Stimulated activated CD4-positive, alpha-beta T cell treated with anti-CD3 and anti-CD28 coated beads, Interleukin-2, amount 100 ng/mL, for 4 hours (primary cell): ENCODE results near the gene TMCC2.
A peak's percentile ranks its signal among the peaks of the same experiment; 100 is the strongest.
"Not testable (repeated sequence)": the region's sequence is repeated elsewhere in the genome, so short reads cannot be mapped to it uniquely, and the experiment has no call there.

Experiments
- DNase-seq: peaks from one replicate; pipeline ENCODE4 v3.0.0-alpha.2; 2020; ENCODE audit warnings: low read depth

The TMCC2 gene

DNA sequence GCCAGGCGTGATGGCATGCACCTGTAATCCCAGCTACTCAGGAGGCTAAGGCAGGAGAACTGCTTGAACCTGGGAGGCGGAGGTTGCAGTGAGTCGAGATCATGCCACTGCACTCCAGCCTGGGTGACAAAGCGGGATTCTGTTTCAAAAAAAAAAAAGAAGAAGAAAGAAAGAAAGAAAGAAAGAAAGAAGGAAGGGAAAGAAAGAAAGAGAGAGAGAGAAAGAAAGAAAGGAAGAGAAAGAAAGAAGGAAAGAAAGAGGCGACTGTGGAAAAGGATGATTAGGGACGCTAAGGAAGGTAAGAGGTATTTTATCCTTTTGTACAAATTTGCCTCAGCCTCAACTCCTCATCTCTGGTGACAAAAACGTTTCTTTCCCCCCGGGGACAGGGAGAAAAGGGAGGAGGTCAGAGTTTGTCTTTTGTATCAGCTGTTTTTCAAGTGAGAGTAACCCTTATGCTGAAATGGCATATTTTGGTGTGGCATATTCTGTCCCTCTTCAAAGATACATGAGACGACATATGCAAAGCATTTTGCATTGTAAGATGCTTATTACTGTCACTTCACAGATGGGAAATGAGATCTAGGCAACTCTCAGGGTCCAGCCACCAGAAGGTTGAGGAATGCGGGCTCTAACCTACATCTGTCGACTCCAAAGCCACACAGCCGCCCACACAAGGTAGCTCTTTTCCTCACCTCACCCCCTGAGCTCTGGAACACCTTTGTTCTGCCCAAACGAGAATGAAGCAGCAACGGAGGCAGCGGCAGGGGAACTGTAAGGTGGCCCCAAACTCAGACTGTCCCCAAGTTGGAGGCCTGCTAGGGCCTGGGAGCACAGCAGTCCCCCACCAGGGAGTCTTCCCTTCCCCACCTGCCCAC, 55.8 kb downstream of the TMCC2 start:
- DNase-seq: no peak

DNA sequence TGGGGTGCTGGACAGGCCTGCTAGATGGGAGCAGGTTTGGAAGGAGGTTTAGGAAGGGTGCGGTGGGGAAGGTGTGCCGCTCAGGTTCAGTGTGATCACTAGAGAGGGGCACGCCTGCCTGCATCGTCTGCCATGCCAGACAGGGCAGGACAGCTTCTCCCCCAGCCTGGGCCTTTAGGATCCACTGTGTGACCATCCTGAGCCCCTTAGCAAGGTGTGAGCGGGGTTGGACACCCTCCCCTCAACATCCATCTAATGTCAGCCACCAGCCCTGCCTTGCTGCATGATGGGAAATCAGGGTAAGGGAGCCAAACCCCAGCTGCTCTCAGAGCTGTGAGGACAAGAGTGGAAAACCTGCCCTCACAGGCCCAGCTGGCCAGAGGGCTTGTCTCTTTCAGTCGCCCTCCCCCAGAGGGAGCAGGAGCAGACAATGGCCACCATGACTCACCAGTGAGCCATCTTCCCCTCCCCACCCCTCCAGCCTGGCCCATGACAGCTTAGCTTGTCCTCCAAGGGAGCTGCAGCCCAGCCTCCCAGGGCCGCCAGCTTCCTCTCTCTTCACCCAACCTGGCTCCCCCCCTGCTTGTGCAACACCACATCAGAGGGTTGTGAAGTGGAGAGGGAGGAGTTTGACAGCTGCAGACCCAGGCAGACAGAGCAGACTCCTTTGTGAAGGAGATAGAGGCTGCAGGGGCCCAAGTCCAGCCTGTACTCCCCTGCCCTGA, 56.8 kb downstream of the TMCC2 start:
- peak; percentile 71 for DNase-seq

DNA sequence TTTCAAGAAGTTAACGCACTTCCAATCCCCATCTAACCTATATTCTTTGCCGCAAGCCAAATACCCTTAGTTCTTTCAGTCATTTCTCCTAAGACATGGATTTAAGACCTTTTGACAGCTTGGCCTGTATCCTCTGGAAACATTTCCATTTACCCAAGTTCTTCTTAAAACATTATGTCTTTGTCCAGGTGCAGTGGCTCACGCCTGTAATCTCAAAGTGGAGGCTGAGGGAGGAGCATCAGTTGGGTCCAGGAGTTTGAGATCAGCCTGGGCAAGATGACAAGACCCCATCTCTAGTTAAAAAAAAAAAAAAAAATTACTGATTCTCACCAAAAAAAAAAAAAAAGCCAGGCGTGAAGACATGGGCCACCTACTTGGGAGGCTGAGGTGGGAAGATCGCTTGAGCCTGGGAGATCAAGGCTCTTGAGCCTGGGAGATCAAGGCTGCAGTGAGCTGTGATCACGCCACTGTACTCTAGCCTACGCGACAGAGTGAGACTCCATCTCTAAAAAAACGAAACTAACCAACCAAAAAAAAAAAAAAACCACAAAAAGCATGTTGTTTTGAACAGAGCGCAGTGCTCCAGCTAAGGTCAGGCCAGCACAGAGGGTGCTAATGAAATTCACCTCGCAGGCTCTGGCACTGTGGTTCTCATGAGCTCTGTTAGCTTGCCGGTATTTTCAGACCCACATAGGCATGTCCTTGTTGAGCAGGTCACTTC, 57.8 kb downstream of the TMCC2 start:
- peak; percentile 28 for DNase-seq

DNA sequence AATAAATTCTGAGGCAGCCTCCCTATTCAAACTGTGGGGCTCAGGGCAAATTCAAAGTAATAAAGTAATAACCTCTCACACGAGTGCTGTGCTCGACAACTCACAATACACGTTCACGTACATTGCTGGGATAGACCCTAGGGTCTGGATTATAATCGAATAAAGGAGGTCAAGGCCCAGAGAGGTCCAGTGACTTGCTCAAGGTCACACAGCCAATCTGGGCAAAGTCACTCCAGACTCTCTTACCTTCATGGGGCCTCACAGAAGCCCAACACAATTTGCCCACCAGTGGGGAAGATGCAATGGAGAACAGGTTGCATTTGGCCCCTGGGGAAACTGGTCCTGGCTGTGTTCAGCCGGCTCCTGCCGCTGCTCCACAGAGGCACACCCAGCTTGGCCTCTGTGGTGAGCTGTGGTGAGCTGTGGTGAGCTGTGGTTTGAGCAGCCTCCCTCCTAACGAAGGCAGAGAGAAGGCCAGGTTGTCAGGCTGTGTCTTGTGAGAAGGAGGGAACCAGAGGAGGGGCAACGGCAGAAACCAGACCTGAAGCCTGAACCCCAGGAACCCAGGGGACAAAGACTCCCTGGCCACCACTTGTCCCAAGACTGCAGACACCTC, 58.7 kb downstream of the TMCC2 start:
- no peak for DNase-seq

DNA sequence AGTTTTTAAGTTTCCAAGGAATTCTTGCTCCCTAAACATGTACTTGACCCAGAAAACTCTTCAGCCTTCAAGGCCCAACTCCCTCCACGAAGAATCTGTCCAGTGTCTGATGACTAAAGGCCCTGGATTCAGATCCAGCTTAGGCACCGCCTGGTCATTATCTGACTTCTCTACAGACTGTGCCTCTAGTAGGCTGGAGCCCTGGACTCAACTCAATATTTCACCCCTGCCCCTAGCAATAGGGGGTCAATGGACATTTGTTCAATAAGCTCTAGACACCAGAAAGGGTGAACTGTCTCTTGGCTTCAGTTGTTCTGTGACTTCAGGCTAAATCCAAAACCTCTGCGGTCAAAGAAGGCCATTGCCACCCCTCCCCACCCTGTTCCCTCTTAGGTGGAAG, 59.3 kb downstream of the TMCC2 start:
- no peak for DNase-seq

DNA sequence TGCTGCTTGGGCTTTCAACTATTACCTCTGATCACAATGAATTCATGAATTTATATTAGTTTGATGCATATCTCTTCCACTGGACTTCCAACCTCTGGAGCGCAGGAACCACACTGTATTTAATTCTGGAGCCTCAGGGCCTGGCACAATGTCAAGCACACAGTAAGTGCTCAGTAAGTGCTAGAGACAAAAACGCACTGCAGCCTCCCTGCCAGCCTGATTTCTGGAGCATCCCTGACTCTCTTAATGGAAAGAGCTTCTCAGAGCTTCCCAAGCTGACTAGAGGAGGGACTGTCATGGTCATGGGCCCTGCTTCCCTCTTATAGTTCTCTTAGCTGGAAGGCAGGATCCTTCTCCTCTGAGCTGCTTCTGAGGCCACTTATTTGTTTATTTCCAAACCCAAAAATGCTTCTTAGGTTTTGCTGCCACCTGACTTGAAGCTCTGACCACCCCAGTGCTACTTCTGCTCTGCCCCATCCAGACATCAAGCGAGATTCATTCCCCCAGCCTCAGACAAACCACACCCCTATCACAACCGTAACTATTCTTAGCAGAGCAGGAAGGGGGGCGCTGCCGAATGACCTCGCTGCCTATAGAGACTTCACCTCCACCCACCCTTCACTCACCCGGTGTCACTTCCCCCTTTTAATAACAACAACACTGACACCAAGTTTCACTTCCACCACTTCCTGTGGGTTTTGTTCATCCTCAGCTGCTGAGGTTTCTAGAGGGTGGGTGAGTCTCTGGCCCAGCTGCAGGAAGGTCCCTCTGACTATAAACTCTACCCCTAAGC, 60.2 kb downstream of the TMCC2 start:
- DNase-seq: peak; percentile 63

DNA sequence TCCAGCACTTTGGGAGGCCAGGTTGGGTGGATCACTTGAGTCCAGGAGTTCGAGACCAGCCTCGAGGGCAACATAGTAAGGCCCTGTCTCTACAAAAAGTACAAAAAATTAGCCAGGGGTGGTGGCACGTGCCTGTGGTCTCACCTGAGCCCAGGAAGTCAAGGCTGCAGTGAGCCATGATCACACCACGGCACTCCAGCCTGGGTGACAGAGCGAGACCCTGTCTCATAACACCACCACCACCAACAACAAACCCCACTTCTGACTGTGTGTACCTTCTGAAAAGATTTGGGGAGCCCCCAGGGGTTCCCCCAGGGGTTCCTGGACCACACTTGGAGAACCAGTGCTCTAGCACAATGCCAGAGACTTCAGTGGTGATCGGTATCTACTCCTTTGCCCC, 63.9 kb downstream of the TMCC2 start:
- DNase-seq: no peak

DNA sequence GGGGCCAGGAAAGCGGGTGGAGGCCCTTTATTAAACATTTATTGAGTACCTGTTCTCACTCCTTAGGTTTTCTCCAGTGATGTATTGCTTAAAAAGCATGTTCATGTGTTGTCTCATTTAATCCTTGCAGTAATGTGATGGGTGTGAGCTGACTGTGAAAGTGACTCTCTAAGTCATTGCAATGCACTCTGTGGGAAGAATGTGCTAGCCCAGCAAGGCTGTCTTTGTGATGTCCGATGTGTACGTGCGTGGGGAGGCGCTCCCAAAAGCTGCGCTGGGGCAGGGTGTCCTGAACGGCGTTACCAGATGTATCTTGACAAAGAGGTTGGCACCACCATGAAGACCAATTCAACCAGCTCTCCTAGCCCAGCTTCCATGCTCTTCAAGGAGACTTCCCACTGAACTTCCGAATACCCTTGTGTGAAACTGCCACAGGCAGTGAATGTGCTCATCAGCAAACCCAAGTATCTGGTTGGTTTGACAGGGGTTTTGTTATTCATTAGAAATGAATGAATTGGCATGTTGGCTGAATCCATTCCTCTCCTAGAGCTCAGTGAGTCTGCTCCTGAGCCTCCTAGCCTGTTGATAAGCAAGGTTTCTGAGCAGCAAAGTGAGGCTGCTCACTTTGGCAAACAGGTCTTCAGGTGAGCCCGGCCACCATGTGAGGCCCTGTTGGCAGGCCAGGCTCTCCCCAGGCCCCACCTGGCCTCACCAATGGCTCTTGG, 65.8 kb downstream of the TMCC2 start:
- DNase-seq: no peak

DNA sequence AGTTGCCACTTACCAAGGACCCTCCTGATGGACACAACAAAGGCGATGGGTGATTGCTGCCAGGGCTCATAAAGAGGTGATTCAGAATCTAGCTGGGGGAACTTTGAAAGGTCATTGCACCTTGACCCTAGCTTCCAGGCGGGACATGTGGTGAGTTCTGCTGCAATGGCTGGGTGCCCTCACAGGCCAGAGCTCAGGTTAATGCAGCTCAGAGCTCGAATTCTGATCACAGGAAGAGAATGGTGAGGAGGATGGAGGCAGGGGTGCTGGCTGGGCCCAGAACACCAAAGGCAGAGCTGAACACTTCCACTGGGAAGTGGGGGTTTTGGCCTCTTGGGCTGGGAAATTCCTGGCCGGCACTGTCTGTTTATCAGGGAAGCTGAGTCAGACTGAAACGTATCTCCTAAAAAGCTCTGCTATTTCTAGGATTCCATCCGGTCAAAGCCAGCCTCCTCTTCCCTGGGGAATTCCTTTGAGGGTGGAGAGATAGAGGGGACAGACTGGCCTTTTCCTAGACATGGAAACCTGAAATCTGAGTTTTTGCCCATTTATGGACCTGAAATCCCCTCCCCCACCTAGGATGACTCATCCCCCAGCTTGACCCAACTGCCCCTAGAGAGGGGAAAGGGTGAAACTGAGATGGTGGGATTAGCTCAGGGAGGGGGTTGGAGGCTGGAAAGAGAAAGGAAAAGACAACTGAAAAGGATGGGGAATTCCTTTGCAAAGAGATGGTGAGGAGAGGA, 66.6 kb downstream of the TMCC2 start:
- DNase-seq: no peak

DNA sequence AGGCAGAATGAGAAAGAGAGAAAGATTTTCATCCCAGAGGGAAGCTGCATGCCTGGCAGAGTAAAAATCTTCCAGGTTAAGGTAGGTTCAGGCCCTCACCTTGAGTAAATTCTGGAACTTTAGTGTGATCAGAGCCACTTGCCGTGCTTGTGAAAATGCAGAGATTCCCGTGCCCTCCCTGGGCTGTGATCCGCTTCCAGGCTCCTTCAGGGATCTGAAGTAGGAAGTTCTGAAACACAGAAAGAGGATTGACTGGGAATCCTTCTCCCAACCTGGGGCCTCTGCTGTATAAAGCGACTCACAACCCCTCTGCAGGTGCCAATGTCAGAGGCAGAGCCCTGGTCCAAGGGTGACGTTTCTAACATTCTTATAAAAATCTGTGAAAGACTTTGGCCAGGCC, 67.2 kb downstream of the TMCC2 start:
- no peak for DNase-seq

DNA sequence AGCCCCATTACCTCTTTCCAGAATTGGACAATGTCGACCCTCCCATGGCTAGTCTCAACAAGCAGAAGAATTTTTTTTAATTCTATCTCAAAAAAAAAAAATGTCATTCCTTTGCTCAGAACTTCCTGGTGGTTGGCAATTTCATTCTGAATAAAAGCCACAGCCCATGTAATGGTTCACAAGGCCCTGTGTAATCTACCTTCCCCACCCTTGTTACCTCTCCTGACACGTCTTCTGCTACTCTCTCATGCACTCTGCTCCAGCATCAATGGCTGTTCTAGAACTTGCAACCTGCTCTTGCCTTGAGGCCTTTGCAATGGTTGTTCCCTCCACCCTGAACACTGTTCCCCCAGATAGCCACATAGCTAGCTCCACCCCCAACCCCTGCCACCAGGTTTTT, 68.4 kb downstream of the TMCC2 start:
- DNase-seq: no peak

DNA sequence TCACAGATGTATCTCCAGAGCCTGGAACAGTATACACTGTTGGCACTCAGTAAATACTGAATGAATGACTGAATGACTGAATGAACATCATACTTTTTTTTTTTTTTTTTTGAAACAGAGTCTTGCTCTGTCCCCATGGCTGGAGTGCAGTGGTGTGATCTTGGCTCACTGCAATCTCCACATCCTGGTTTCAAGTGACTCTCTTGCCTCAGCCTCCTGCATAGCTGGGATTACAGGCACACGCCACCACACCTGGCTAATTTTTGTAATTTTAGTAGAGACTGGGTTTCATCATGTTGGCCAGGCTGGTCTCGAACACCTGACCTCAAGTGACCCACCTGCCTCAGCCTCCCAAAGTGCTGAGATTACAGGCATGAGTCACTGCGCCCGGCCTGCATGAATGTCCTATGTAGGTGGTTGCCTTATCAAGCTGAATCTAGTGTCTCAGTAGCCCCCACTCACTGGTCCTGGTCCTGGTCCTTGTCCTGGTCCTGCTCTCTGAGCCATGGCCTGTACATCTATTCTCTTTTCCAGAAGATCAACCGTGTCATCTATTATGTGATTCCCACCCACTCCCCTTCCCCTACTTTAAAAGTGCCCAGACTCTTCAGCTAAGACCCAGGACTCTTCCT, 69.9 kb downstream of the TMCC2 start:
- DNase-seq: not testable (repeated sequence)

DNA sequence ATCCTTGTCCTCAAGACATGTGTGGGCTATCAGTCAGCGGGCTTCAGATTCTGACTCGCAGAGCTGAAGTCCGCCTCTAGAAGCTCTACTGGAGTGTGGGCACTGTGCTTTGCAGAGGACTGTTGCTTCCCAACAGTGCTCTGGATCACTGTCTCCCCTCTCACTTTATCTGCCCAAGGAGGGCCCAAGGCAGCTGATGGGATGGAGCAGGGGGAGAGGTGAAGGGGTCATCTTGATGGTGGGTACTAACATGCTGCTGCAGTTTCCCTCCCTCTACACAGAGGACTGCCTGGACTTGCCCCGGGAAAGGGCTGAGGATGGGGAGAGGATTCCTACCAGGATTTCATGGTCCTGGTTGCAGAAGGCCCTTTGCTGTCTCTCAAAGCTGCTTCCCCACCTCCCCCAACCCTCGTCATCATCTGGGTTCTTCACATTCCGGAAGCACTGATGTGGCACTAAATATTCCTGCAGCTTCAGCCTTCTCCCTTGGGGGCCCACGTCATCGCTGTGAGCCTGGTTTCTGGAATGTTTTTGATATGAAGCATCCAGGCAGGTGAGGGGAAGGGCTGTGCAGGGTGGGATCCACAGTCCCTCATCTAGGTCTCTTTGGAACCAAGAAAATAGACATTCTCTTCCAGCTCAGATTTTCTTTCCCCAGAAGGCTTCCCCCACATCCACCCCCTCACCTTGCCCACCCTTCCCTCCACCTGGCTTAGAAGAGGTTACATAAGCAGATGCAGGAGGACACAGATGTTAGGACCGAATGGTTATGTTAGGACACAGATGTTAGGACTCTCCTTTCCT, 70.6 kb downstream of the TMCC2 start:
- DNase-seq: no peak

DNA sequence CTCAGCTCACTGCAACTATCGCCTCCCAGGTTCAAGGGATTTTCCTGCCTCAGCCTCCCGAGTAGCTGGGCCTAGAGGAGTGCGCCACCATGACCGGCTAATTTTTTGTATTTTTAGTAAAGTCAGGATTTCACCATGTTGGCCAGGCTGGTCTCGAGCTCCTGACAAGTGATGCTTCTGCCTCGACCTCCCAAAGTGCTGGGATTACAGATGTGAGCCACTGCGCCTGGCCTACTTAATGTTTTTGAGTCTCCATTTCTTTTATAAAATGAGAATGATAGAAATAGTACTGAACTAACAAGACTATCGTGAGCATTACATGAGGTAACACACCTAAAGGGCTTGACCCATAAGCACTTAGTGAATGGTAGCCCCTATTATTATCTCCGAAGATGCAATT, 72.4 kb downstream of the TMCC2 start:
- no peak for DNase-seq

DNA sequence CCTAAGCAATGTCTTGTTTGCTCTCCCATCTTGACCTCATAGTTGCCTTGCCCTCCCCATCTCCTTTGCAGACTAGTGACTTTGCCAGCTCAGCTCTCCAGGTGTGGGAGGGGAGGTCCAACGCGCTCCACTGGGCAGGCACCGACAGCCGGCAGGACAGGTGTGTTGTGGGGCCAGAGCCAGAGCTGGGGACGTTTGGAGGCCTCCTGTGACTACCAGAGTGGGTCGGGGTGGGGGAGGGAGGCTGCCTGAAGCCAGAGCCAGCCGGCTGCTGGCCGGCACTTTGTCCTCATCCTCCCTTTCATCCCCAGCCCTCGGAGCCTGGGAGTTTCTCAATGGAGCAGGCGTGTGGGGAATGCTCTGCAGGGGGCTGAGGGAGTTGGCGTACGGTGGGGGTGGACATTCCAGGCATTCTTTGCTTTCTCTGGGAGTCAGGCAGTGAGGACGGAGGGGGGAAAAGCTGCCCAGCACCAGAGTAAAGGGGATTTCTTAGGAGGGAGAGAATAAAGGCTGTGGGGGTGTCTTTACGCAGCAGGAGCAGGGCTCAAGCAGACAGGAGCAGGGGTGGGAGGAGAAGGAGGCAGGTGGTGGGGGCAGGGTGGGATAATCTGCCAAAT, 73.6 kb downstream of the TMCC2 start:
- DNase-seq: no peak

DNA sequence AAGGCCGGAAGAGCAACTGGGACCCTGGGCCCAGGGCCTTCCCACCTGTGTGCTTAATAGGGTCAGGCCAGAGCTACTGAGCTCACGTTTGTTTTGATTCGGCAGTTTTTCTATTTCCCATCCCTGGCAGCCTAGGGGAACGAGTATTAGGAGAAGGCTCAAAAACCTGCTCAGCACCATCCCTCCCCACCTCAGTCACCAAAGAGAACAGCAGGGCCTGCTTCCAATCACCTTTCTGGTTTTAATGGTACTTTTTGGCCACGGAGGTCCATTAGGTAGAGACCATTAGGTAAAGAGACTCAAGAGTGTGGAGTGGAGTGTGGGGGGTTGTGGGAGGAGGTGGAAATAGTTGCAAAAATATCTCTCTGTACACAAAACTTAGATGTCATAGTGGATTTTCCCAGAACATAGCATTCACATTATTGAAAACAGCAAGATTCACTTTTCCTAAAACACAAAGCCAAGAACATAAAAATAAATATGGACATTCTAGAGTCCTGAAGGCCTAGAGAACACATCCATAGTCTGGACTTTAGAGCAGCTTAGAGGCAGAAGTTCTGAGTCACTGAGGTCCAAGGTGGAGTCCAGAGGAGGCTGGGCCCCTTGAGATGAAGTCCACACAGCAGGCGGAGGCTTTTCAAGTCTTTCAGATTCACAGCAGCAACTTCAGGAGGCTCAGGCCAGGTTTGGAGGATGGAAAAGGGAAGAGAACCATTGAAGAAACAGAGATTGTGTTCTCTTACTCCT, 74.3 kb downstream of the TMCC2 start:
- DNase-seq: no peak

DNA sequence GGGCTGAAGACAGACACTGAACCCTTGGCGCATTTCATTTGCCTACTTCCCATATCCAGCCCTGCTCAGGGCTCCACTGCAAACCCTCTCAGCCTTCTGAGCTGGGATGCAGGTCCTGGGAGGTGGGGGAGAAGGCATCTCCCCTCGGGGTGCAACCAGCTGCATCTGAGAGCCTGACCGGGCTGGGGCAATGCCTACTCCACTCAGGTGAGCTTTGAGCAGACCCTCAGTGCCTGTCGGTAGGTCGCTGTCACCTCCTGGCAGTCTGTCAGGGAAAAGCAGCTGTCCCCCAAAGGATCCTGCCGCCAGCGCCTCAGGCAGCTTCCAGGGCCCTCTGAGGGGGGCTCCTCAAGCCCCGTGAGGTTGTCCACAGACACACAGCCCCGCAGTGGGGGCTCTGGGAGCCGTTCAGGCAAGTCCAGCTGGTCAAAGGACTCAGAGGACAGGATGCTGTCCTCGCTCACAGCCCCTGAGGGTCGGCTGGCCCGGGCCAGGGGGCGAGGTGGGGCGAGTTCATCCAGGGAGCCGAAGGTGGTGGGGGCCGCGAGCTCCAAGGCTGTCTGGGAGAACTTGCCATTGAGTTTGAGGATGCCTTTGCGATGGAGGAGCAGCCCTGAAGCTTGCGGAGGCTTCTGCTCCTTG, 75.6 kb downstream of the TMCC2 start:
- no peak for DNase-seq
